GM12873 (cell line): ENCODE measurements around the gene GDAP2.

Experiments used
- TF ChIP-seq, protein P1 (sequence below): IDR thresholded peaks from 2 replicates; pipeline ENCODE4 v1.5.1; 2012; ENCODE audit warnings: low read depth, mild to moderate bottlenecking, moderate library complexity, low read length, control low read depth; ENCODE audit not compliant: insufficient read depth; ENCODE audit errors: missing control alignments

The GDAP2 gene

GRCh38 chr1:117883616-117884015 lies 45.8 kb downstream of the GDAP2 start:
- TF ChIP-seq, protein P1, sequence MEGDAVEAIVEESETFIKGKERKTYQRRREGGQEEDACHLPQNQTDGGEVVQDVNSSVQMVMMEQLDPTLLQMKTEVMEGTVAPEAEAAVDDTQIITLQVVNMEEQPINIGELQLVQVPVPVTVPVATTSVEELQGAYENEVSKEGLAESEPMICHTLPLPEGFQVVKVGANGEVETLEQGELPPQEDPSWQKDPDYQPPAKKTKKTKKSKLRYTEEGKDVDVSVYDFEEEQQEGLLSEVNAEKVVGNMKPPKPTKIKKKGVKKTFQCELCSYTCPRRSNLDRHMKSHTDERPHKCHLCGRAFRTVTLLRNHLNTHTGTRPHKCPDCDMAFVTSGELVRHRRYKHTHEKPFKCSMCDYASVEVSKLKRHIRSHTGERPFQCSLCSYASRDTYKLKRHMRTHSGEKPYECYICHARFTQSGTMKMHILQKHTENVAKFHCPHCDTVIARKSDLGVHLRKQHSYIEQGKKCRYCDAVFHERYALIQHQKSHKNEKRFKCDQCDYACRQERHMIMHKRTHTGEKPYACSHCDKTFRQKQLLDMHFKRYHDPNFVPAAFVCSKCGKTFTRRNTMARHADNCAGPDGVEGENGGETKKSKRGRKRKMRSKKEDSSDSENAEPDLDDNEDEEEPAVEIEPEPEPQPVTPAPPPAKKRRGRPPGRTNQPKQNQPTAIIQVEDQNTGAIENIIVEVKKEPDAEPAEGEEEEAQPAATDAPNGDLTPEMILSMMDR, result no peak

DNA sequence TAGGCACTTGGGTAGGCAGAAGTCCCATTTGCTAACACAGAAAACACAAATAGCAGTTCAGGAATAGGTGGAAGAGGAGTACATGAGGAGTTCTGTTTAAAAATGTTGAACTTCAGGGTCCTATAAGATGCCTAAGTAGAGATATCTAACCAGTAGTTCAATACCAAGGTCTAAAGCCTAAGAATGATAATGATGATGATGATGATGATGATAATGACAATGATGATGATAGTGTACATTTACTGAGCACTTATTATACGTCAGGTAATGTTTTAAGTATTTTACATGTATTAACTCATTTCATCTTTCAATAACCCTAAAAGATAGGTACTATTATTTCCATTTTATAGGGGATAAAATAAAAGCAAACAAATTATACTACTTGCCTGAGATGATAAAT lies 50.1 kb downstream of the GDAP2 start:
- TF ChIP-seq, protein P1, result no peak

GRCh38 chr1:117877823-117878222 lies 51.6 kb downstream of the GDAP2 start:
- TF ChIP-seq, protein P1, result no peak

DNA sequence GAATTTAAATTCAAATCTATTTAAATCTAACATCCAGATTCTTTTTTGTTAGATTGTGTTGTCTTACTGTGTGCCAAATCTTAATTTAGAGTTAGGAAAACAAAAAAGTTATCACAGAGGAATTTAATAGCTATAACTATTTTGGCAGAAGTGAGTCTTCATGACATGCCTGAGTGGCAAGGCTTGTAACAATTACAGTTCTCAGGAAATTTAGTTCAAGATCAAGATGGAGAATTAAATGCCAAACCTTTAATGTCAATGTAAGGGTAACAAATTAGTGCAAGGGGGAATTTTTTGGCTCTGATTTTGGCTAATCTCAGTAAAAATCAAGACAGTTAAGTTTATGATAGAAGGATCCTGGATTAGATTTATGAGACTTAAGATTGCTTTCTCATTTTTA lies 58.4 kb downstream of the GDAP2 start:
- TF ChIP-seq, protein P1, result no peak

DNA sequence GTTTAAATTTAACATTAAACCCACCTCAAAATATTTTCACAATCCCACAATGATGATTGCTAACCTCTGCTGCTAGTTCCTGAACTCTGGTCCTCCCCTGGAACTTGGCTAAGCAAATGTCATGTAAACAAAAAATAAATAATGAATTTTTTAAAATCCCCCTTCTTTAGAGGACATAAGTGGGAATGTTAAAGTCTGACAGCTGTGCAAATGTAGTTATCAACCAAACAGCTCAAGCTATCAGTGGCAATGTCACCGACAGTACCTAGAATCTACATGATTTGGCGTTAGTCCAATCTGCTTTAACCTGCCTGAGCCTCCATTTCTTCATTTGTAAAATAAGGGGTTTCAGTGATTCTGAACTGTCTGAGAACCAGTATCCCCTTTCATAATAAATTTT lies 67.7 kb downstream of the GDAP2 start:
- TF ChIP-seq, protein P1, result no peak

DNA sequence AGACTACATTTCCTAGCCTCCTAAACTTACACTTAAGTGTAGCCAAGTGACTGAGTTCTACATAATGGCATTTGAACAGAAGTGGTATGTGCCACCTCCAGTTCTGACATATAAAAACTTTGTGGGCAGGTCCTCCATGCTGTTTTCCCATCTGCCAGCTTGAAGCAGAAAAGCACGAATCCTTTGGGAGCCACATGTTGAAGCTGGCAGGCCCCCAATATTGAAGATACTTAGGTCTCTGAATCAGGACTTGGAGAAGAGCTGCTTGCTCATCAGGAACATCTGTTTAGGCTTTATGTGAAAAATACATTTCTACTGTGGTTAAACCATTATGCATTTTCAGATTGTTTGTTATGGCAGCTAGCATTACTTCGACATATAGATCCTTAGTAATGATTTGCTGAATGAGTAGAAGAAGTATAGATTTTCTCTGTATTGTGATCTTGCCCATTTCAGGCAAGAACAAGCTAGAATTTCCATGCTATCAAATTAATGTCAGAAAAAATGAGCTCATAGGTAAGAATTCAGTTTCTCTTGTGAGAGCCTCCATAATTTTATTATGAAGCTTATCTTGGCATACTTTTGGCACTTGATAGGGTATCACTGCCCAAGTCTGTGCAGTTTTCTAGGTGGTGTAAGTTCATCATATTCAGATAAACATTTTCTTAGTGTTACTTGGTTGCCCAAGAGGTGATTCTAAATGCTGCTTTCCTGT lies 68.4 kb downstream of the GDAP2 start:
- TF ChIP-seq, protein P1, result no peak

- TF ChIP-seq, protein P1, result no peak
These were observed 69.5 kb downstream of the GDAP2 start for GRCh38 chr1:117859901-117860300.
